Measurements from ENCODE around the gene FITM1.

The FITM1 gene

GRCh38 chr14:24160850-24161804, 30.7 kb downstream of the FITM1 start, which contains the start of gene IRF9 (continued):
- TF ChIP-seq ZNF138 (tag by site-specific recombination; IDR thresholded peaks at IDR 0.05; ENCODE audit: borderline replicate concordance) (no peak), ZNF121 (tag by site-specific recombination; IDR thresholded peaks at IDR 0.05) (no peak), ZNF510 (tag by site-specific recombination; IDR thresholded peaks at IDR 0.05; ENCODE audit: insufficient replicate concordance) (no peak), ZNF132 (tag by site-specific recombination; IDR thresholded peaks at IDR 0.05; ENCODE audit: borderline replicate concordance) (no peak), RBAK (tag by site-specific recombination; IDR thresholded peaks at IDR 0.05) (no peak), KLF17 (tag by site-specific recombination; IDR thresholded peaks at IDR 0.05) (peak; percentile 94), ZNF629 (tag by site-specific recombination; IDR thresholded peaks at IDR 0.05) (peak; percentile 86), HOXA7 (CRISPR knock-in tag; IDR thresholded peaks at IDR 0.05; ENCODE audit: borderline replicate concordance) (no peak), KLF10 (tag by site-specific recombination; IDR thresholded peaks at IDR 0.05) (peak; percentile 67; the same call in 1 of the 2 replicates), ZNF19 (tag by site-specific recombination; IDR thresholded peaks at IDR 0.05; ENCODE audit: low read depth) (no peak), ZBTB7A (tag by site-specific recombination; IDR thresholded peaks at IDR 0.05; ENCODE audit: low read depth) (no peak), ZNF148 (tag by site-specific recombination; IDR thresholded peaks at IDR 0.05; ENCODE audit: borderline replicate concordance) (no peak), GLI4 (tag by site-specific recombination; IDR thresholded peaks at IDR 0.05) (no peak), ZNF157 (tag by site-specific recombination; IDR thresholded peaks at IDR 0.05) (no peak), TCF7L2 (IDR thresholded peaks at IDR 0.05; ENCODE audit: borderline replicate concordance, low read depth, low read length) (no peak), ZBTB48 (tag by site-specific recombination; IDR thresholded peaks at IDR 0.05) (peak; percentile 76), ZNF580 (tag by site-specific recombination; IDR thresholded peaks at IDR 0.05) (no peak), ZFP41 (tag by site-specific recombination; IDR thresholded peaks at IDR 0.05; ENCODE audit: borderline replicate concordance) (no peak)
- TF ChIP-seq, protein P1, sequence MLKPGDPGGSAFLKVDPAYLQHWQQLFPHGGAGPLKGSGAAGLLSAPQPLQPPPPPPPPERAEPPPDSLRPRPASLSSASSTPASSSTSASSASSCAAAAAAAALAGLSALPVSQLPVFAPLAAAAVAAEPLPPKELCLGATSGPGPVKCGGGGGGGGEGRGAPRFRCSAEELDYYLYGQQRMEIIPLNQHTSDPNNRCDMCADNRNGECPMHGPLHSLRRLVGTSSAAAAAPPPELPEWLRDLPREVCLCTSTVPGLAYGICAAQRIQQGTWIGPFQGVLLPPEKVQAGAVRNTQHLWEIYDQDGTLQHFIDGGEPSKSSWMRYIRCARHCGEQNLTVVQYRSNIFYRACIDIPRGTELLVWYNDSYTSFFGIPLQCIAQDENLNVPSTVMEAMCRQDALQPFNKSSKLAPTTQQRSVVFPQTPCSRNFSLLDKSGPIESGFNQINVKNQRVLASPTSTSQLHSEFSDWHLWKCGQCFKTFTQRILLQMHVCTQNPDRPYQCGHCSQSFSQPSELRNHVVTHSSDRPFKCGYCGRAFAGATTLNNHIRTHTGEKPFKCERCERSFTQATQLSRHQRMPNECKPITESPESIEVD (tag by site-specific recombination; IDR thresholded peaks at IDR 0.05) = no peak
- TF ChIP-seq, protein P2, sequence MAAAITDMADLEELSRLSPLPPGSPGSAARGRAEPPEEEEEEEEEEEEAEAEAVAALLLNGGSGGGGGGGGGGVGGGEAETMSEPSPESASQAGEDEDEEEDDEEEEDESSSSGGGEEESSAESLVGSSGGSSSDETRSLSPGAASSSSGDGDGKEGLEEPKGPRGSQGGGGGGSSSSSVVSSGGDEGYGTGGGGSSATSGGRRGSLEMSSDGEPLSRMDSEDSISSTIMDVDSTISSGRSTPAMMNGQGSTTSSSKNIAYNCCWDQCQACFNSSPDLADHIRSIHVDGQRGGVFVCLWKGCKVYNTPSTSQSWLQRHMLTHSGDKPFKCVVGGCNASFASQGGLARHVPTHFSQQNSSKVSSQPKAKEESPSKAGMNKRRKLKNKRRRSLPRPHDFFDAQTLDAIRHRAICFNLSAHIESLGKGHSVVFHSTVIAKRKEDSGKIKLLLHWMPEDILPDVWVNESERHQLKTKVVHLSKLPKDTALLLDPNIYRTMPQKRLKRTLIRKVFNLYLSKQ (tag by site-specific recombination; IDR thresholded peaks at IDR 0.05; ENCODE audit: borderline replicate concordance) = no peak
- TF ChIP-seq, protein P3, sequence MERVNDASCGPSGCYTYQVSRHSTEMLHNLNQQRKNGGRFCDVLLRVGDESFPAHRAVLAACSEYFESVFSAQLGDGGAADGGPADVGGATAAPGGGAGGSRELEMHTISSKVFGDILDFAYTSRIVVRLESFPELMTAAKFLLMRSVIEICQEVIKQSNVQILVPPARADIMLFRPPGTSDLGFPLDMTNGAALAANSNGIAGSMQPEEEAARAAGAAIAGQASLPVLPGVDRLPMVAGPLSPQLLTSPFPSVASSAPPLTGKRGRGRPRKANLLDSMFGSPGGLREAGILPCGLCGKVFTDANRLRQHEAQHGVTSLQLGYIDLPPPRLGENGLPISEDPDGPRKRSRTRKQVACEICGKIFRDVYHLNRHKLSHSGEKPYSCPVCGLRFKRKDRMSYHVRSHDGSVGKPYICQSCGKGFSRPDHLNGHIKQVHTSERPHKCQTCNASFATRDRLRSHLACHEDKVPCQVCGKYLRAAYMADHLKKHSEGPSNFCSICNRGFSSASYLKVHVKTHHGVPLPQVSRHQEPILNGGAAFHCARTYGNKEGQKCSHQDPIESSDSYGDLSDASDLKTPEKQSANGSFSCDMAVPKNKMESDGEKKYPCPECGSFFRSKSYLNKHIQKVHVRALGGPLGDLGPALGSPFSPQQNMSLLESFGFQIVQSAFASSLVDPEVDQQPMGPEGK (tag by site-specific recombination; IDR thresholded peaks at IDR 0.05) = peak; percentile 87
- TF ChIP-seq, protein P4, sequence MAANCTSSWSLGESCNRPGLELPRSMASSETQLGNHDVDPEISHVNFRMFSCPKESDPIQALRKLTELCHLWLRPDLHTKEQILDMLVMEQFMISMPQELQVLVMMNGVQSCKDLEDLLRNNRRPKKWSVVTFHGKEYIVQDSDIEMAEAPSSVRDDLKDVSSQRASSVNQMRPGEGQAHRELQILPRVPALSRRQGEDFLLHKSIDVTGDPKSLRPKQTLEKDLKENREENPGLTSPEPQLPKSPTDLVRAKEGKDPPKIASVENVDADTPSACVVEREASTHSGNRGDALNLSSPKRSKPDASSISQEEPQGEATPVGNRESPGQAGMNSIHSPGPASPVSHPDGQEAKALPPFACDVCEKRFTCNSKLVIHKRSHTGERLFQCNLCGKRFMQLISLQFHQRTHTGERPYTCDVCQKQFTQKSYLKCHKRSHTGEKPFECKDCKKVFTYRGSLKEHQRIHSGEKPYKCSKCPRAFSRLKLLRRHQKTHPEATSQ (tag by site-specific recombination; IDR thresholded peaks at IDR 0.05) = no peak
- TF ChIP-seq, protein P5, sequence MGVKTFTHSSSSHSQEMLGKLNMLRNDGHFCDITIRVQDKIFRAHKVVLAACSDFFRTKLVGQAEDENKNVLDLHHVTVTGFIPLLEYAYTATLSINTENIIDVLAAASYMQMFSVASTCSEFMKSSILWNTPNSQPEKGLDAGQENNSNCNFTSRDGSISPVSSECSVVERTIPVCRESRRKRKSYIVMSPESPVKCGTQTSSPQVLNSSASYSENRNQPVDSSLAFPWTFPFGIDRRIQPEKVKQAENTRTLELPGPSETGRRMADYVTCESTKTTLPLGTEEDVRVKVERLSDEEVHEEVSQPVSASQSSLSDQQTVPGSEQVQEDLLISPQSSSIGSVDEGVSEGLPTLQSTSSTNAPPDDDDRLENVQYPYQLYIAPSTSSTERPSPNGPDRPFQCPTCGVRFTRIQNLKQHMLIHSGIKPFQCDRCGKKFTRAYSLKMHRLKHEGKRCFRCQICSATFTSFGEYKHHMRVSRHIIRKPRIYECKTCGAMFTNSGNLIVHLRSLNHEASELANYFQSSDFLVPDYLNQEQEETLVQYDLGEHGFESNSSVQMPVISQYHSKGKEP (tag by site-specific recombination; IDR thresholded peaks at IDR 0.05) = no peak

Measured in HEK293 (cell line).